Mesothelial cell of epicardium (in vitro differentiated cells): ENCODE measurements around the gene INPPL1. TPM values are rescaled to one million over a fixed set of nuclear protein-coding genes. Genes with fewer than 3 reads are reported as not detected.
A peak's percentile ranks its signal among the peaks of the same experiment; 100 is the strongest.

Experiments used
- DNase-seq, 2 experiments: peaks; one replicate each; pipeline ENCODE4 v3.0.0; 2021; ENCODE audit warnings: low spot score in 2 of 2; ENCODE audit not compliant: unreplicated experiment in 2 of 2
- H3K27ac Mint-ChIP-seq: 2 replicates; pipeline ENCODE4 v1.8.0; 2021; ENCODE audit warnings: mixed read lengths
- H3K27me3 Mint-ChIP-seq: 2 replicates; pipeline ENCODE4 v1.8.0; 2021; ENCODE audit warnings: low read depth, mixed read lengths
- H3K36me3 Mint-ChIP-seq: 2 replicates; pipeline ENCODE4 v1.8.0; 2021; ENCODE audit warnings: mixed read lengths
- H3K4me1 Mint-ChIP-seq: 2 replicates; pipeline ENCODE4 v1.8.0; 2021; ENCODE audit warnings: mixed read lengths
- H3K4me3 Mint-ChIP-seq: 2 replicates; pipeline ENCODE4 v1.8.0; 2021; ENCODE audit warnings: mild to moderate bottlenecking, moderate library complexity, mixed read lengths
- H3K9me3 Mint-ChIP-seq: 2 replicates; pipeline ENCODE4 v1.8.0; 2021; ENCODE audit warnings: mixed read lengths
- total RNA-seq: library from RNA; stranded (reverse); gene quantifications from 3 replicates; pipeline ENCODE4 v1.2.1, GENCODE V29; 2021
- TF ChIP-seq, protein P1 (sequence below): fragments of 200-600 bp; sonication (generic); IDR thresholded peaks from one replicate; pipeline ENCODE4 v1.5.0; 2021; ENCODE audit warnings: antibody characterized with exemption; ENCODE audit not compliant: unreplicated experiment

Gene INPPL1
- total RNA-seq, 1 donor from 2014 or later = 299 TPM

DNA sequence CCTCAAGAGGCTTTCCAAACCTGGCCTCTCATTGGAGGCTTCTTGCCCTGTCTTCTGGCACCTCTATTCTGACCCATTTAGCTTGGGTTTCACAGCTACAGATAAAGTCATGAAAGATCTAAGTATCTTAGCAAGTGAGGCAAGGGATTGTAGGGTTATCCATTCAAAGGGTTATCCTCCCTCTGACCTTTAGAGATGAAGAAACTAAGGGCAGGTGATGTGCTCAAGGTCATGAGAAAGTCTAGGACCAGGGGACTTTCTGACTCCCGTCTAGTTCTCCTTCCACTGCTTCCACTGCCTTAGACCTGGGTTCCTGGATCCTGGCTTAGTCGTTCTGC is 12.2 kb downstream of the INPPL1 start:
- Mint-ChIP-seq H3K27me3 (peaks cover 32% of the 10 kb centered on the region), H3K36me3 (peaks cover 36% of the 10 kb centered on the region), H3K9me3 (no peaks in the 10 kb centered on the region), H3K27ac (no peak overlapping the region), H3K4me3 (no peak overlapping the region), H3K4me1 (peaks cover 16% of the 10 kb centered on the region)
- TF ChIP-seq, protein P1, sequence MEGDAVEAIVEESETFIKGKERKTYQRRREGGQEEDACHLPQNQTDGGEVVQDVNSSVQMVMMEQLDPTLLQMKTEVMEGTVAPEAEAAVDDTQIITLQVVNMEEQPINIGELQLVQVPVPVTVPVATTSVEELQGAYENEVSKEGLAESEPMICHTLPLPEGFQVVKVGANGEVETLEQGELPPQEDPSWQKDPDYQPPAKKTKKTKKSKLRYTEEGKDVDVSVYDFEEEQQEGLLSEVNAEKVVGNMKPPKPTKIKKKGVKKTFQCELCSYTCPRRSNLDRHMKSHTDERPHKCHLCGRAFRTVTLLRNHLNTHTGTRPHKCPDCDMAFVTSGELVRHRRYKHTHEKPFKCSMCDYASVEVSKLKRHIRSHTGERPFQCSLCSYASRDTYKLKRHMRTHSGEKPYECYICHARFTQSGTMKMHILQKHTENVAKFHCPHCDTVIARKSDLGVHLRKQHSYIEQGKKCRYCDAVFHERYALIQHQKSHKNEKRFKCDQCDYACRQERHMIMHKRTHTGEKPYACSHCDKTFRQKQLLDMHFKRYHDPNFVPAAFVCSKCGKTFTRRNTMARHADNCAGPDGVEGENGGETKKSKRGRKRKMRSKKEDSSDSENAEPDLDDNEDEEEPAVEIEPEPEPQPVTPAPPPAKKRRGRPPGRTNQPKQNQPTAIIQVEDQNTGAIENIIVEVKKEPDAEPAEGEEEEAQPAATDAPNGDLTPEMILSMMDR = no peak
- no peak for DNase-seq

DNA sequence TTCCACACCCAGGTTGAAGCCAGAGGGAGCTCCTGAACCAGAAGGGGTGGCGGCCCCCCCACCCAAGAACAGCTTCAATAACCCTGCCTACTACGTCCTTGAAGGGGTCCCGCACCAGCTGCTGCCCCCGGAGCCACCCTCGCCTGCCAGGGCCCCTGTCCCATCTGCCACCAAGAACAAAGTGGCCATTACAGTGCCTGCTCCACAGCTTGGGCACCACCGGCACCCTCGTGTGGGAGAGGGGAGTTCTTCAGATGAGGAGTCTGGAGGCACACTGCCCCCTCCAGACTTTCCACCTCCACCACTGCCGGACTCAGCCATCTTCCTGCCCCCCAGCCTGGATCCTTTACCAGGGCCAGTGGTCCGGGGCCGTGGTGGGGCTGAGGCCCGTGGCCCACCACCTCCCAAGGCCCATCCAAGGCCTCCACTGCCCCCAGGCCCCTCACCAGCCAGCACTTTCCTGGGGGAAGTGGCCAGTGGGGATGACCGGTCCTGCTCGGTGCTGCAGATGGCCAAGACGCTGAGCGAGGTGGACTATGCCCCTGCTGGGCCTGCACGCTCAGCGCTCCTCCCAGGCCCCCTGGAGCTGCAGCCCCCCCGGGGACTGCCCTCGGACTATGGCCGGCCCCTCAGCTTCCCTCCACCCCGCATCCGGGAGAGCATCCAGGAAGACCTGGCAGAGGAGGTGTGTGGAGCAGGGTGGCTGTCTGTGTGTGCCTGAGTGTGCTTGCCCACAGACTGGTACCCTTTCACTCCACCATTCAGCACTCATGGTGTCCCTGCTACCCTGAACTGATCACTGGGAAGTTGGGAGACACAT is 12.8 kb downstream of the INPPL1 start:
- DNase-seq = no peak
- Mint-ChIP-seq H3K9me3 (no peaks in the 10 kb centered on the region), H3K27me3 (peaks cover 38% of the 10 kb centered on the region), H3K4me3 (no peak overlapping the region), H3K27ac (no peak overlapping the region), H3K36me3 (peaks cover 31% of the 10 kb centered on the region), H3K4me1 (peaks cover 16% of the 10 kb centered on the region)
- TF ChIP-seq, protein P1 = no peak

DNA sequence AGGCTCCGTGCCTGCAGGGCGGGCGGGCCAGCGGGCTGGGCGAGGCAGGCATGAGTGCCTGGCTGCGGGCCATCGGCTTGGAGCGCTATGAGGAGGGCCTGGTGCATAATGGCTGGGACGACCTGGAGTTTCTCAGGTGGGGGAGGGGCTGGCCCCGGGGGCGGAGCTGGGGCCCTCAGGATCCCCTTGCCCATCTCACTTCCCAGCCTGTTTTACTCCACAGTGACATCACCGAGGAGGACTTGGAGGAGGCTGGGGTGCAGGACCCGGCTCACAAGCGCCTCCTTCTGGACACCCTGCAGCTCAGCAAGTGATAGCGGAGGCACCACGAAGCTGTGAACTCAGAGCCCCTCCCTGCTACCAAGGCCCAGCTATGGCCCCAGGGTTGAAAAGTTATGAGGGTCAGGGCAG is 13.5 kb downstream of the INPPL1 start:
- H3K4me3 Mint-ChIP-seq = no peak overlapping the region

DNA sequence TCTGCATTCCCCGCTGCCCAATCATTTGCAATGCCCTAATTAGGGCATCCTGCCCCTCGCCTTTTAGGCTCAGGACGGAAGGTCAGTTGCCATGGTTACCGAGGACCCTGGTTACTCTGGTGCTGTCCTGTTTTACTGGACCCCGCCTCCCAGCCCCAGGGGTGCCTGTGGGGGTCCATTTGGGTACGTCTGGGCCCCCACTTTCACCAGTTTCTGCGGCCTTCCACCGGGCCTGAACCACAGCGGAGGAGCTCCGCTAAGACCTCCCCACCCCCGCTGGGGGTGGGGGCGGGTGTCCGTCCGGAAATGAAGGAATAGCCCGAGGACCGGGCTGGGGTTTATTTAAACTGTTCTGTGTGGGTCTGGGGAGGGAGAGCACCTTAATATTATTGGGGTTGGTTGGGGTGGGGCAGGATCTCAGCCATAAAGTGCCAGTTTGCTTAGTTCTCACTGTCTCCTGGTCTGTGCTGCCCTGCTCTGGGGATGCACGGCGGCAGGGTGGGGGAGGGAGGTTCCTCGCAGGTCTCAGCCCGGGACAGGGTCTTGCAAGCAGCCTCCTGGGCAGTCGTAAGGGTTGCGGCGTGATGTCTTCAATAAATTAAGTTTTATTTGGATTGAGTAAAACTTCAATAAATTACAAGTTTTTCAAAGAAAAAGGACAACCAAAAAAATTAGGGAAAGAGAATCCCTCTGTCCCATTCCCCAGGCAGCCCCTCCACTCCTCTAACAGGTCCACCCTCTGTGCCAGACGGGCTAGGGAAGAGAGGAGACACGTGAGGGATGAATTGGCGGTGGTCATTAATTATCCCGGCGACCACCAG is 14.1 kb downstream of the INPPL1 start:
- TF ChIP-seq, protein P1 = no peak
- Mint-ChIP-seq H3K36me3 (peaks cover 23% of the 10 kb centered on the region), H3K27me3 (peaks cover 52% of the 10 kb centered on the region), H3K4me1 (peaks cover 19% of the 10 kb centered on the region), H3K4me3 (peak overlapping the region; percentile 69), H3K9me3 (no peaks in the 10 kb centered on the region), H3K27ac (no peak overlapping the region)
- no peak for DNase-seq

More for the DNA sequence above, 13.5 kb downstream of the INPPL1 start:
- Mint-ChIP-seq H3K27me3 (peaks cover 45% of the 10 kb centered on the region), H3K9me3 (no peaks in the 10 kb centered on the region), H3K27ac (no peak overlapping the region), H3K36me3 (peaks cover 28% of the 10 kb centered on the region), H3K4me1 (peaks cover 16% of the 10 kb centered on the region)
- DNase-seq = peak in 1 of 2 experiments; percentile 72
- TF ChIP-seq, protein P1 = peak; percentile 62

DNA sequence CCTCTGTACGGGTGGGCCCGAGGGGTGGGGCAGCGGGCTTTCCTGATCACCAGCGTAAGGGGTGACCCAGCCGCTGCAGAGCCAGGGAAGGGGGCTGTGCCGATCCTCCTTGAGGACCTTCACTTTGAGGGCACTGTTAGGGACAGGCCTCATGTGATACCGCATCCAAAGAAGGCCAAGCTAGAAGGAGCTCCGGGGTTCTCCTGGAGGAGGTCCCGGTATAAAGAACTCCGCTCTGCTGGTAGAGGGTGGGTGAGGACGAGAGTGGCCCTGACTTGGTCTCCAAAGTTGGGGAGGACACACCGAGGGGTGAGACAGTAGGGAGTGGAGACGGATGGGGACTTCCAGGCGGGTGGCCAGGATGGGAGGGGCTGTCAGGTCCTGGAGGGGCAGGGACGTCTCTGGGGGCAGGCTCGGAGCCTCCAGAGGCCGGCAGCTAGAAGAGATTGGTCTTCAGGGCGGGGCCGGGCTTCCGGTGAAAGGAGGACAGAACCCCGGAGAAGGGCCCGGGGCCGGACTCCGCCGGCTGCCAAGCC is 14.8 kb downstream of the INPPL1 start:
- peak overlapping the region; percentile 66 for H3K27ac Mint-ChIP-seq
- H3K27me3 Mint-ChIP-seq = peaks cover 52% of the 10 kb centered on the region
- DNase-seq = no peak

More for the DNA sequence above, 14.8 kb downstream of the INPPL1 start:
- TF ChIP-seq, protein P1 = no peak
- Mint-ChIP-seq H3K4me1 (peaks cover 20% of the 10 kb centered on the region), H3K4me3 (peak overlapping the region; percentile 69), H3K9me3 (no peaks in the 10 kb centered on the region), H3K36me3 (peaks cover 17% of the 10 kb centered on the region)
